HG02943 (cell line): ENCODE measurements around the gene ABHD18.
"Not testable (repeated sequence)": the region's sequence is repeated elsewhere in the genome, so short reads cannot be mapped to it uniquely, and the experiment has no call there.

Experiments used
- ATAC-seq: cut with Tn5 transposase; IDR thresholded peaks from one replicate; pipeline ENCODE4 v1.9.1; 2021; ENCODE audit warnings: mild to moderate bottlenecking, low read depth, moderate library complexity; ENCODE audit not compliant: unreplicated experiment

The ABHD18 gene

DNA sequence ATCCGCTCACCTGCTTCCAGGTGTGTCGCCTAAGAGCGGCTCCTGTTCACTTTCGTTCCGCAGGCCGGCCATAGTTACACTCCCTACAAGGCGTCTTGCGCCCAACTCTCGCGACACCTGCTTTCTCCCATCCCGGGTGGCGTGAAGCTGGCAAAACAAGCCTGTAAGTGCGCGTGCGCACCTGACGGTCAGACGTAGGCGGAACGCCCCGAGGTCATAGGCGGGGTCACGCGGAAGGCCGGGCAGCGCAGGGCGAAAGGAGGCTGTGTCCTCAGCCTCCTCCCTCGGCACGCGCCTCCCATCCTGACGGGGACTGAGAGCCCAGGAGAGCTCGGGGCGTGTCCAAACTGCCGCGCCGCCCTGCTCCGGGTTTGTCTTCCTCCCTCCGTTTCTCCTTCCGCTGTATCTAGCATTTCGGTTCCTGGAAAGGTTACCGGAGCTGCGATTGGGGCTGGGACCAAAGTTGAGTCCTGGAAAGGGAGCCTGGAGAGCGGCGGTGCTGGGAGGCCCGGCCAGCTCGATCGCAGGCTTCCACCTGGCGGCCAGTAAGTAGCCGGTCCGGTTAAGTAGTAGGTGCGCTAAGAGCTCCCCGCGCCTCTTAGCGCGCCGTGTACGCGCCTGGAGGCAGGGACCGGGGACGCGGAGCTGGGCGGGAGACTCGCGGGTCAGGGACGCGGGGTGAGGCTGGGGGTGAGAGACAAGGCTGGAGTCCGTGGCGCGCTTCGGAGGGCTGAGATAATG is at the start of gene ABHD18, which contains the start of gene MFSD8:
Gene ABHD18 (plus strand): TSS at position 345 of the 741 bp plus-strand sequence. CDS start 17,550 bp downstream, outside the sequence.
Gene MFSD8 (minus strand): TSS at position 112 of the 741 bp plus-strand sequence. CDS start 40 bp downstream, at position 72.
- ATAC-seq = peak; percentile 97

DNA sequence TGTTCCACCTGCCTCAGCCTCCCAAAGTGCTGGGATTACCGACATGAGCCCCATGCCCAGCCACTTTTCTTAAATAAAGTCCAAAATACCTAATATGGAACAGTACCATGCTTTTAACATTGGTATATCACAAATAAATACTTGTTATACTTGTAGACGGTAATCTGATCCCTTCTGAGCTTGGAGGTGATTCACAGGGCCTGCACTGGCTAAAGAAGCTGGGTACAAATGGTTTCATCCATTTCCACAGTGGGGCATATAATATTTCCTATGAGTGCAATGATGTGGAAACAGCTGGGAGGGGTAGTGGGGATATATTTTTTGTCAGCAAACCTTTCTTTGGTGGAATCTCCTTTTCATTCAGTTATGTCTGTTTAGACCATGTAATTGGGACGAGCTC is 48.7 kb upstream of the ABHD18 start:
- ATAC-seq = no peak

DNA sequence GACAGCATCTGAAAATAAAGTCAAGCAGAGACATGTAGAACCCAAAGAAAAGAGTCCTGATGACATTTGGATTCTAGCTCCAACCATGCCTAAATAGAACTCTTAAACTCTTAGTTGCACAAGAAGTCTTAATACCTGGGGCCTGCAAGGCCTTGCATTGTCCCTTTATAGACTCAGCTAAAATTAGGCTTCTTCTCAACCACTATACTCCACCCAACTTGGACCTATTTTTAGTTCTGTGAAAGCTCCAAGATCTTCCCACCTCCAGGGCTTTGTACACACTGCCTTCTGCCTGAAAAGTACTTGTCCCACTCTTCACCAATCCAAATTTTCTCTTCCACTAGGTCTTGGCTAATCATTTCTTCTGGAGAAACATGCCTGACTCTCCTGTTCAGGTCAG is 48.1 kb upstream of the ABHD18 start:
- no peak for ATAC-seq

DNA sequence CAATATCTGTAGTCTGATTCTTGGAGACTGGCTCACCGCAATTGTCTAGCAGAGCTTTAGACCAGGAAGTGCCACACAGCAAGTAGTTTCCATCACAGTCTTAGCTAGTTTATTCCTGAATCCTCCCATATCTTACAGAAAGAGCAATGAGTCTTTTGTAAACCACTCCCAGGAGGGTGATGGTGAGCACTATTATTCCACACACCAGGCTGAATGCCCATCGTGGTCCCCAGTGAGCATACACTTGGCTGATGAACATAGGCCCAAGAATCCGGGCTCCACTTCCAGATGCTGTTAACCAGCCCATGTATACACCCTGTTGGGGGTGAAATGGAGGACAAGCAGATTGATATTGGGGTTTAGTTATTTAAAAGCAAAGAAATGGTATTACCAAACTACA is 44.7 kb upstream of the ABHD18 start:
- ATAC-seq = no peak

DNA sequence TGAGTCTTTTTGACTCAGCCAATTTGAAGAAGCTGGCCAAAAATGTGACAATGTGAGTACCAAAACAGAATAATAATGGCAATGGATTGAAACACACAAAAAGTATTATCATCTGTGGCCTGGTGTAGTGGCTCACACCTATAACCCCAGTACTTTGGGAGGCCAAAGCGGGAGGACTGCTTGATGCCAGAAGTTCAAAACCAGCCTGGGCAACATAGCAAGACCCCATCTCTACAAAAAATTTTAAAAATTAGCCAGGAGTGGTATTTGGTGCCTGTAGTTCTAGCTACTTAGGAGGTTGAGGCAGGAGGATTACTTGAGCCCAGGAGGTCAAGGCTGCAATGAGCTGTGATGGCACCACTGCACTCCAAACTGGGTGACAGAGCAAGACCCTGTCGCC is 43.0 kb upstream of the ABHD18 start:
- no peak for ATAC-seq

DNA sequence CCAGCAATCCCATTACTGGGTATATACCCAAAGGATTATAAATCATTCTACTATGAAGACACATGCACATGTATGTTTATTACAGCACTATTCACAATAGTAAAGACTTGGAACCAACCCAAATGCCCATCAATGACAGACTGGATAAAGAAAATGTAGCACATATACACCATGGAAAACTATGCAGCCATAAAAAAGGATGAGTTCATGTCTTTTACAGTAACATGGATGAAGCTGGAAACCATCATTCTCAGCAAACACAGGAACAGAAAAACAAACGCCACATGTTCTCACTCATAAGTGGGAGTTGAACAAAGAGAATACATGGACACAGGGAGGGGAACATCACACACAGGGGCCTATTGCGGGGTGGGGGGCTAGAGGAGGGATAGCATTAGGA is 39.5 kb upstream of the ABHD18 start:
- not testable (repeated sequence) for ATAC-seq

DNA sequence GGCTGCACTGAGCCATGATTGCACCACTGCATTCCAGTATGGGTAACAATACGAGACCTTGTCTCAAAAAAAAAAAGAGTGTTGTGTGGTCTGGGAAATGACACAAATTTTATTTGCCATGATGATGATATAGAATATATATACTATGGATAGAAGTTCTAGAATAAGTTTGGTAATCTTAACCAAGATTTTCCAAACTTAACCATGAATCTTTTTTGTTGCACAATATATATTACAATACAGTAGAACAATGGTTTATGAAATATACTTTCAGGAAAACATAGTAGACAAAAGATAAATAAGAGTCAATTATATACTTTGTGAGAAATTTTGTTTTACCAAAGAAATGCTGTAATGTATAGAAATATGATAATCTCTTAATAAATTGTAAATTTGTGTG is 35.0 kb upstream of the ABHD18 start:
- ATAC-seq = no peak

DNA sequence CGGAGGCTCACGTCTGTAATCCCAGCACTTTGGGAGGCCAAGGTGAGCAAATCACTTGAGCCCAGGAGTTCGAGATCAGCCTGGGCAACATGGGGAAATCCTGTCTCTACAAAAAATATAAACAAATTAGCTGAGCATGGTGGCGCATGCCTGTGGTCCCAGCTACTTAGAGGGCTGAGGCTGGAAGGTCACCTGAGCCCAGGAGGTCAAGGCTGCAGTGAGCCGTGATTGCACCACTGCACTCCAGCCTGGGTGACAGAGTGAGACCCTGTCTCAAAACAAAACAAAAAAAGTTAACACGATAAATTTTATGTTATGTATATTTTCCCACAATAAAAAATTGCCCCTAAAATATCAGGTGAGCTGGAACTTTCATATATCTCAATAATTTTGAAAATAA is 33.4 kb upstream of the ABHD18 start:
- ATAC-seq = not testable (repeated sequence)

DNA sequence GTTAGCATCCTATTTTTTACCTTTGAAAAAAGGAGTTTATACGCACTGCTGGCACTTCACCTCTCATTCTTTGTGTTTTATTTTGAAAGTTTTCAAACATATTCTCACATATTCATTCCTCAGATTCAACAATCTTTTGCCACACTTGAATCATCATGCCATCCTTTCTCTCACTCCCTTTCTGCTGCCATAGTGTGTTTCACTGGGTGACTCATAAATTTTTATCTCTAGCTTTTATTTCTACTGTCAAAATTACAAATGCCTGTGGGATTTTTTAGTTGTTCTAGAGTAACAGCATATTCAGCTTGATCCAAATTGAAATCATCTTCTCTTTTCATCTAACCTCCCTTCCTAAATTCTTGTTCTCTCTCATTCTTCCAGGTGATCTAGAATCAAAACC is 28.2 kb upstream of the ABHD18 start:
- no peak for ATAC-seq

DNA sequence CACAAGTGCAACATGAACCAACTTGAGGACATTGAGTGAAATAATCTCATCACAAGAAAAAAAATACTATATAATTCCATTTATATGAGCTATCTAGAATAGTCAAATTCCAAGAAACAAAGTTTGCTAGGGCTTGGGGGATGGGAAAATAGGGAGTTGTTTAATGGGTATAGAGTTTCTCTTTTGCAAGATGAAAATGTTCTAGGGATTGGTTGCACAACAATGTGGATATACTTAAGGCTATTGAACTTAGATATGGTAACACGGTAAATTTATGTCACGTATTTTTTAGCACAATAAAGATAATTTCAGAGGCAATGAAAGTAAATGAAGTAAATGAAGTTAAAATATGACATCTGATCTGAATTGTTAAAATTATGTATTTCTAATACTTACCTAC is 8.1 kb upstream of the ABHD18 start:
- ATAC-seq = no peak

DNA sequence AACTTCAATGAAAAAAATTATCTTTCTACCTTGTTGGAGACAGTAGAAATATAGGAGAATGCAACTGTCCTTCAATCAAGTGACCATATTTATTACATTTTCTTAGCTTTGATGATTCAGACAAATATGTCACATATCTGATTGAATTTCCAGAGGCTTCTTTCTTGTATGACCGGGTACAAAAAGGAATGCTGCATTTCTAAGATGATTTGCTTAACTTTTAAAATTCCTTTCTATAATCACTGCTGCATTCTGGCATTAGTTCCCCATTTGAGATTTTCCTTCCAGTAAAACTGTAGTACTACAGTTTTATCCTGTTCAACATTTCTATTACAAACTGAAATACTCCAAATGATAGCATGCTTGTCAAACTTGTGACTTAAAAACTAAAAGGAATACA is 5.4 kb upstream of the ABHD18 start:
- ATAC-seq = no peak

DNA sequence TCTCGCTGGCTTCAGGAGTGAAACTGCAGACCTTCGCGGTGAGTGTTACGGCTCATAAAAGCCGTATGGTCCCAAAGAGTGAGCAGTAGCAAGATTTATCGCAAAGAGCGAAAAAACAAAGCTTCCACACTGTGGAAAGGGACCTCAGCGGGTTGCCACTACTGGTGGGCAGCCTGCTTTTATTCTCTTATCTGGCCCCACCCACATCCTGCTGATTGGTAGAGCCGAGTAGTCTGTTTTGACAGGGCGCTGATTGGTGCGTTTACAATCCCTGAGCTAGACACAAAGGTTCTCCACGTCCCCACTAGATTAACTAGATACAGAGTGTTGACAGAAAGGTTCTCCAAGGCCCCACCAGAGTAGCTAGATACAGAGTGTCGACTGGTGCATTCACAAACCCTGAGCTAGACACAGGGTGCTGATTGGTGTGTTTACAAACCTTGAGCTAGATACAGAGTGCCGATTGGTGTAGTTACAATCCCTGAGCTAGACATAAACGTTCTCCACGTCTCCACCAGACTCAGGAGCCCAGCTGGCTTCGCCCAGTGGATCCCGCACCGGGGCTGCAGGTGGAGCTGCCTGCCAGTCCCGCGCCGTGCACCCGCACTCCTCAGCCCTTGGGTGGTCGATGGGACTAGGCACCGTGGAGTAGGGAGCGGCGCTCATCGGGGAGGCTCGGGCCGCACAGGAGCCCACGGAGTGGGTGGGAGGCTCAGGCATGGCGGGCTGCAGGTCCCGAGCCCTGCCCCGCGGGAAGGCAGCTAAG is 1.4 kb upstream of the ABHD18 start:
- not testable (repeated sequence) for ATAC-seq

DNA sequence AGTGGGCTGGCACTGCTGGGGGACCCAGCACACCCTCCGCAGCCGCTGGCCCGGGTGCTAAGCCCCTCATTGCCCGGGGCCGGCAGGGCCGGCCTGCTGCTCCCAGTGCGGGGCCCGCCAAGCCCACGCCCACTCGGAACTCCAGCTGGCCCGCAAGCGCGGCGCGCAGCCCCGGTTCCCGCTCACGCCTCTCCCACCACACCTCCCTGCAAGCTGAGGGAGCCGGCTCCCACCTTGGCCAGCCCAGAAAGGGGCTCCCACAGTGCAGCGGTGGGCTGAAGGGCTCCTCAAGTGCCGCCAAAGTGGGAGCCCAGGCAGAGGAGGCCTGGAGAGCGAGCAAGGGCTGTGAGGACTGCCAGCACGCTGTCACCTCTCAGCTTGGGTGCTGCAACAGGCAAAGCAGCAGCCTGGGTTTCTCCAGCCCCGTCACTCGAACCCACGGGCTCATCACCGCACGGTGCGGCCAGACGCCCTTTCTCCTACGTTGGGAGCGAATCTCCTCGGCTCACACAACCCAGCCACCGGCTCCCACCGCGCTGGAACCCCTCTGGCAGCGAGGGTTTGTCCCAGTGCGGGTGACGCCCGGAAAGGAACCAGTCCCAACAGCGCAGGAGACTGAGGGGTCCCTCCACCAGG is 662 bp upstream of the ABHD18 start:
- peak; percentile 21 for ATAC-seq

DNA sequence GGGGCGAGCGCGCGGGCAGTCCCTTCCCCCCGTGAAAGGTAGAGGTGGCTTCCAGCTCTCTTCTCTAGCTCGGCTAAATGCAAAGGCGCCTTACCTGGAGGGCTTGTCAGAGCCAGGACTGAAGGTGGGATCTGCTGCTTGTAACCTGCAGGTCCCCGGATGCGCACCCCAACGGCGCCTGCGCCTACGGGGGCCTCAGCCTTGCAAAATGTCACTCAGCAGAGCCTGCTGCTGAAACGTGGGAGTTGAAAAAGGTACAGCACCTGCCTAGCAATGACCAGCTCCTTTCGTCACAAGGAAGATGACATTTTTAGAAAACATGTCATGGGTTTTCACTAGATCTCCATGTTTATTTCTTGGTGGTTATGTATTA is 583 bp downstream of the ABHD18 start:
- ATAC-seq = peak; percentile 29

DNA sequence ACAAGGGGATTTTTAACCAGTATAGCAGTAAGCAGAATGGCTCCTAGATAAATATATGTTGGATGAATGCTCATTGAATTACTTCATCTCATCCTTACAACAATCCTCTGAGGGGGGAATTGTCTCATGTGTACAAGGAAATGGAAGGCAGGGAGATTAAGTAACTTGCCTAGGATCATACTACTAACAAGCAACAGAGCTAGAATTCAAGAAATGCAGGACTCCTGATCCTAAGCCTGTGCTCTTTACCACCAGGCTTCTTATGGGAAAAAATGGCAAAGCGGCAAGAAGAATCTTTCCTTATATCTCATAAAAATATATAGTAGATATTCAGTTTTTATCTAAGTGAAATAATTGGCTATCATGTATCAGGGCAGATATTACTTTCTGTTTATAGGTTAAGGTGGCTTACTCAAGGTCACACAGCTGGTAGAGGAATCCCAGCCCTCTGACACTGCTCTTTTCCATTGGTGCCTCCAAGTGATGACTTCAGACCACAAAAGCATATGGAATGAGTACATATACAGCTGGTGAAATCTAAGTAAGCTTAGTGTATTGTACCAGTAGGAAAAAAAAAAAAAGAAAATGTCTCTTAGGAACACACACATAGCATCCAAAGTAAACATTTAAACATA is 2.1 kb downstream of the ABHD18 start:
- ATAC-seq = no peak

DNA sequence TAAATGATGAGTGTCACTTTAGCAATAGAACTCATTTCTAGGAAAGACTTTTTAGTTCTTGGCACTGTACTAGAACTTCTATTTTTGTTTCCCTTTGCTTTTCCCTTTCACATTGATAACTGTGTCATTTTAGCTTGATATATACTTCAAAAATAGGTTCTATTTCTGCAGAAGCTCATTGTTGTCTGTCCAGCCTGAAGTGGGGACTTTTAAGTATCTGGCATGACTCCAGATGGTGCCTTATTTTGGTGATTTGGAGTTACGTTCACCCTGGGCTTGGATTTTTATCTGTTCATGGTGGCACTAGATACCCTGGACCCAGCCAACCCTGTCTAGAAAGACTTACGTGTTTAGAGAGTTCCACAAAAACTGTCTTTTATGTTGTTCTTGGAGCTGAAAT is 3.4 kb downstream of the ABHD18 start:
- ATAC-seq = no peak

DNA sequence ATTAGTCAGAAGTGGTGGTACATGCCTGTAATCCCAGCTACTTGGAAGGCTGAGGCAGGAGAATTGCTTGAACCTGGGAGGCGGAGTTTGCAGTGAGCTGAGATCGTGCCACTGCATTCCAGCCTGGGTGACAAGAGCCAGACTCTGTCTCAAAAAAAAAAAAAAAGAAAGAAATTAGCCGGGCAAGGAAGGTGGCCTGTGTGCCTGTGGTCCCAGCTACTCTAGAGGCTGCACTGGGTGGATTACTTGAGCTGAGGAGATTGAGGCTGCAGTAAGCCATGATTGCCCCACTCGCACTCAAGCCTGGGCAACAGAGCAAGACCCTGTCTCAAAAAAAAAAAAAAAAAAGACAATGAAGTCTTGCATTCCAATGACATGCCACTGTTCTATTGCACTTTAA is 5.7 kb downstream of the ABHD18 start:
- ATAC-seq = not testable (repeated sequence)

DNA sequence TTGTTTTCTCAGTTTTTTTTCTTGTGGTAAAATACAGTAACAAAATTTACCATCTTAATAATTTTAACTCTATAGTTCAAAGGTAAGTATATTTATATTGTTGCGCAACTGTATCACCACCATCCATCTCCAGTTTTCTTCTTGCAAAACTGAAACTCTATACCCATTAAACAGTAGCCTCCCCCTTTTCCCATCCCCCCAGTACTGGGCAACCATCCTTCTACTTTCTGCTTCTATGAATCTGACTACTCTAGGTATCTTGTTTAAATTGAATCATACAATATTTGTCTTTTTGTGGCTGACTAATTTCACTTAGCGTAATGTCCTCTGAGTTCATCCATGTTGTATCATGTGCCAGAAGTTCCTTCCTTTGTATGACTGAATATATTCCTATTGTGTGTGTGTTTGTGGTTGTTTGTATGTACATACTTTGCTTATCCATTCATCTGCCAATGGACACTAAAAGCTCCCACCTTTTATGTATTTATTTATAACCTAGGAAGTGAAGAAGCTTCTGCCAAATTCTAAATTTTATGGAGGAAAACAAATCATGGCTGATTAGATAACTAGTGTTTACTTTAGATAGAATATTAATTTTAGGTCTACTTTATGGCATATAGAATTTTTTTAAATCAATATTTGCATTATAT is 10.0 kb downstream of the ABHD18 start:
- ATAC-seq = no peak

DNA sequence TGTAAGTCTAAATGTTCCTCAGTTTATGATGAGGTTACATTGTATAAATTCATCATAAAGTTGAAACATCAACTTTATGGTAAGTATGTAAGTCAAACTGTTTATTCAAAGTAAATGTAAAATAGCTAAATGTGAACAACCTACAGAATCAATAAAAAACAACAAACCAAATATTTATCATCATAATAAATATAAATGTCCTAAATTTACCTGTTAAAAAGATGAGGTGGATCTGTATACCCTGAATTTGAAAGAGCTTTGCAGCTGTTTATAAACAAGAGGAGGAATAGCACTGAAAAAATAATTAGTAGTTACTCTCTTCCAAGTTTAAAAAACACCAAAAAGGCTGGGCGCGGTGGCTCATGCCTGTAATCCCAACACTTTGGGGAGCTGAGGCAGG is 13.7 kb downstream of the ABHD18 start:
- no peak for ATAC-seq

DNA sequence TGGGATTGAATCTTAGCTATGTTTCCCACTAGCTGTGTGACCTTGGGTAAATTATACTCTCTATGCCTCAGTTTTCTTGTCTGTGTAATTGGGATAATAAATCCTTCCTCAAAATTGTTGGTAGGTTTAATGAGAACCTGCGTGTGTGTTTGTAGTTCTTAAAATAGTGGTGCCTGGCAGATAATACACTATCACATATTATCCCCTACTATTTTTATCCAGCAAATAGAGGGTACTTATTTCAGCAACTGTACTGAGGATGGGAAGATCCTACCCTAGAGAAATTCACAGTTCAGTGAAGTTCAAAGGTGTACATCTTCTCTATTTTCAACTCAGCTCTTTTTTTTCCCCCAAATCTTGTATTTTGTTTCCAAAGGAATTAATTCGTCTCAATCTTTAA is 17.2 kb downstream of the ABHD18 start:
- ATAC-seq = no peak
